ENCODE data around the gene LIMS2. TPM values are rescaled to one million over a fixed set of nuclear protein-coding genes. Genes with fewer than 3 reads are reported as not detected.
A peak's percentile ranks its signal among the peaks of the same experiment; 100 is the strongest.

LIMS2 gene
- total RNA-seq, 4 donors from 2014 or later: 99.2 to 342 (median 175) TPM

GRCh38 chr2:127637725-127638252, 37.5 kb downstream of the LIMS2 start:
- TF ChIP-seq EP300 (IDR thresholded peaks at IDR 0.05) (no peak), POLR2AphosphoS5 (IDR thresholded peaks at IDR 0.05) (no peak), POLR2A (IDR thresholded peaks at IDR 0.05; ENCODE audit: low read depth) (no peak)
- TF ChIP-seq, protein P1, sequence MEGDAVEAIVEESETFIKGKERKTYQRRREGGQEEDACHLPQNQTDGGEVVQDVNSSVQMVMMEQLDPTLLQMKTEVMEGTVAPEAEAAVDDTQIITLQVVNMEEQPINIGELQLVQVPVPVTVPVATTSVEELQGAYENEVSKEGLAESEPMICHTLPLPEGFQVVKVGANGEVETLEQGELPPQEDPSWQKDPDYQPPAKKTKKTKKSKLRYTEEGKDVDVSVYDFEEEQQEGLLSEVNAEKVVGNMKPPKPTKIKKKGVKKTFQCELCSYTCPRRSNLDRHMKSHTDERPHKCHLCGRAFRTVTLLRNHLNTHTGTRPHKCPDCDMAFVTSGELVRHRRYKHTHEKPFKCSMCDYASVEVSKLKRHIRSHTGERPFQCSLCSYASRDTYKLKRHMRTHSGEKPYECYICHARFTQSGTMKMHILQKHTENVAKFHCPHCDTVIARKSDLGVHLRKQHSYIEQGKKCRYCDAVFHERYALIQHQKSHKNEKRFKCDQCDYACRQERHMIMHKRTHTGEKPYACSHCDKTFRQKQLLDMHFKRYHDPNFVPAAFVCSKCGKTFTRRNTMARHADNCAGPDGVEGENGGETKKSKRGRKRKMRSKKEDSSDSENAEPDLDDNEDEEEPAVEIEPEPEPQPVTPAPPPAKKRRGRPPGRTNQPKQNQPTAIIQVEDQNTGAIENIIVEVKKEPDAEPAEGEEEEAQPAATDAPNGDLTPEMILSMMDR (IDR thresholded peaks at IDR 0.05): no peak
- no peak for DNase-seq (ENCODE audit: extremely low spot score)
- Histone ChIP-seq H3K36me3 (peaks cover 23 to 66% (median 46%) of the 10 kb centered on the region in 4 donors), H3K9me3 (no peaks in the 10 kb centered on the region), H3K27me3 (no peaks in the 10 kb centered on the region), H3K4me3 (no peak overlapping the region), H3K4me1 (peaks cover 89 to 100% (median 97%) of the 10 kb centered on the region in 4 donors), H3K27ac (replicated peaks in 1 of 4) (peak overlapping the region; percentile 64 to 85 (median 82))
- 39% methylated on average over 8 of the region's 8 CpGs for WGBS
- intact Hi-C loops (cut with DNase I): loop anchor here (10.0 kb wide), 1 partner anchor 113 kb away; the partner anchor contains the start of gene IWS1

- Histone ChIP-seq H3K4me1 (peaks cover 89 to 100% (median 97%) of the 10 kb centered on the region in 4 donors), H3K9me3 (no peaks in the 10 kb centered on the region), H3K27ac (replicated peaks in 1 of 4) (peak overlapping the region; percentile 64 to 85 (median 82)), H3K36me3 (peaks cover 23 to 61% (median 41%) of the 10 kb centered on the region in 4 donors), H3K4me3 (no peak overlapping the region), H3K27me3 (no peaks in the 10 kb centered on the region)
- TF ChIP-seq EP300 (IDR thresholded peaks at IDR 0.05) (no peak), POLR2AphosphoS5 (IDR thresholded peaks at IDR 0.05) (peak in 1 of 2 donors; percentile 3)
- intact Hi-C loops (cut with DNase I): loop anchor here (10.0 kb wide), 1 partner anchor 112 kb away; the partner anchor contains the start of gene IWS1
- no peak for DNase-seq (ENCODE audit: extremely low spot score)
- 71% methylated on average over 11 of the region's 13 CpGs for WGBS
These were observed 38.1 kb downstream of the LIMS2 start for GRCh38 chr2:127637236-127637630.

GRCh38 chr2:127636248-127637235, 38.8 kb downstream of the LIMS2 start:
- Histone ChIP-seq H3K9me3 (no peaks in the 10 kb centered on the region), H3K4me1 (peaks cover 89 to 100% (median 97%) of the 10 kb centered on the region in 4 donors), H3K27ac (replicated peaks in 1 of 4) (peak overlapping the region; percentile 64 to 85 (median 82)), H3K4me3 (no peak overlapping the region), H3K27me3 (no peaks in the 10 kb centered on the region), H3K36me3 (peaks cover 23 to 54% (median 34%) of the 10 kb centered on the region in 4 donors)
- TF ChIP-seq POLR2A (IDR thresholded peaks at IDR 0.05; ENCODE audit: low read depth) (no peak), POLR2AphosphoS5 (IDR thresholded peaks at IDR 0.05) (peak; percentile 16 to 71), EP300 (IDR thresholded peaks at IDR 0.05) (no peak)
- TF ChIP-seq, protein P1 (IDR thresholded peaks at IDR 0.05): no peak
- no peak for DNase-seq (ENCODE audit: extremely low spot score)
- WGBS: 89% methylated on average over 18 of the region's 33 CpGs
- intact Hi-C loops (cut with DNase I): loop anchor here (10.0 kb wide), 1 partner anchor 112 kb away; the partner anchor contains the start of gene IWS1

DNA sequence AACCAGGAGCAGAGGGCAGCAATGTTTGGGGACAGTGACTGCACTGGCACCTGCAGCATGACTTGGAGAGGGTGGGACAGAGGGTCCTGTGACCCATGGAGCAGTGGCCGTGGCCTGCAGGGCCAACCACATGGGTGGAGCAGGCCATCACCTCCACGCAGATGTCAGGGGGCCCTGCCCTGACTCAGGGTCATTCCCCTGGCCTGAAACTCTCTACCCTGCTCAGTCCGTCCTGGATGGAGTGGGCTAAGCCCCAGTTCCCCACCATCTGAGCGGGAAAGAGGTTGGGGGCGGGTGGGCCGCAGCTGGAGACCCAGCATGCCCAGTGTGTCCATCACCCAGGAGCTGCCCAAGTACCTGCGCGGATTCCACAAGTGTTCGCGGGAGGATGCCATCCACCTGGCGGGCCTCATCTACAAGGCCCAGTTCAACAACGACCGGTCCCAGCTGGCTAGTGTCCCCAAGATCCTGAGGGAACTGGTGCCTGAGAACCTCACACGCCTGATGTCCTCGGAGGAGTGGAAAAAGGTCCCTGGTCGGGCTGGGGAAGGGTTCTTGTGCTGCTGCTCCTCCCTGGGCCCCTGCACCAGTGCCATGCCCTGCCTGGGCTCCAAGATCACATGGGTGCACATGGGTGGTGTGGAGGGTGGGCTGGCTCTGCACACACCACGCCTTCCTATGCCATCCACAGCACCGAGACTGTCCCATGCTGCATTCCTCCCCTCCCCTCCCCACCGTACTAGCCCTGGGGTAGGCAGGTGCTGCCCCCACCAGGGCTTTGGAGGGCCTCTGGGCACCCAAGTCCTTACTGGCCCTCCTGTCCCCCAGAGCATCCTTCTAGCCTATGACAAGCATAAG, 39.7 kb downstream of the LIMS2 start:
- Histone ChIP-seq H3K9me3 (no peaks in the 10 kb centered on the region), H3K36me3 (peaks cover 15 to 44% (median 25%) of the 10 kb centered on the region in 4 donors), H3K27me3 (no peaks in the 10 kb centered on the region), H3K27ac (replicated peaks in 1 of 4) (peak overlapping the region; percentile 45 to 85 (median 74)), H3K4me3 (no peak overlapping the region), H3K4me1 (peaks cover 91 to 100% (median 97%) of the 10 kb centered on the region in 4 donors)
- 93% methylated on average over 14 of the region's 19 CpGs for WGBS
- TF ChIP-seq POLR2AphosphoS5 (IDR thresholded peaks at IDR 0.05) (peak in 1 of 2 donors; percentile 41), POLR2A (IDR thresholded peaks at IDR 0.05; ENCODE audit: low read depth) (no peak), EP300 (IDR thresholded peaks at IDR 0.05) (no peak)
- TF ChIP-seq, protein P1 (IDR thresholded peaks at IDR 0.05): no peak
- DNase-seq (ENCODE audit: extremely low spot score): no peak
- intact Hi-C loops (cut with DNase I): loop anchor here (10.0 kb wide), 1 partner anchor 111 kb away; the partner anchor contains the start of gene IWS1
